ENCODE data around the gene RIPPLY3.
"Not testable (repeated sequence)": the region's sequence is repeated elsewhere in the genome, so short reads cannot be mapped to it uniquely, and the experiment has no call there.

RIPPLY3 gene

DNA sequence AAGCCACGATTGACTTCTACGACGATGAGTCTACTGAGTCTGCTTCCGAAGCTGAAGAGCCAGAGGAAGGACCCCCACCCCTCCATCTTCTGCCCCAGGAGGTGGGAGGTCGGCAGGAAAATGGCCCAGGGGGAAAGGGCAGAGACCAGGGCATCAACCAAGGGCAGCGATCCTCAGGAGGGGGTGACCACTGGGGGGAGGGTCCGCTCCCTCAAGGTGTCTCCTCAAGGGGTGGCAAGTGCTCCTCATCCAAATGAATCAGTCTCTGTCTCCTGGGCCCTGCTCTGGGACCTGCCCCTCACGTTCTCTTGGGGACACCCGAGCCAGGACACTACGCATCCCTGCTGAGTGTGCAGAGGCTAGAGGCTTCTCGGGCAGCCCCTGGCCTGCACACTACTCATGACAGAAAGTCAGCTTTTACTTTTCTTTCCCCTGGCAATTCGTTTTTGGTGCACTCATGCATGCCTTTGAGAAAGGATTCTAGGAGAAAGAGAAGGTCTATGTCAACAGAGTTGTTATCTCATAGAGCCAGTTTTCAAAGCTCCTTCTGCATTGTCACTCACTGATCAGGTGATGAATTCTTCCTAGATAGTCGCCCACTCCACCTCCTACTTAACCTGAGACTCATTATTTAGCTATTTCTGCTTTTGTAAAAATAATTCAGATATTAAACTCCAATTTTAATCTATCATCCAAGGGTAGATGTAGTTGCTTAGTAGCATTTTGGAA lies 11.6 kb downstream of the RIPPLY3 start:
- no peak for DNase-seq (ENCODE audit: low read depth)

DNA sequence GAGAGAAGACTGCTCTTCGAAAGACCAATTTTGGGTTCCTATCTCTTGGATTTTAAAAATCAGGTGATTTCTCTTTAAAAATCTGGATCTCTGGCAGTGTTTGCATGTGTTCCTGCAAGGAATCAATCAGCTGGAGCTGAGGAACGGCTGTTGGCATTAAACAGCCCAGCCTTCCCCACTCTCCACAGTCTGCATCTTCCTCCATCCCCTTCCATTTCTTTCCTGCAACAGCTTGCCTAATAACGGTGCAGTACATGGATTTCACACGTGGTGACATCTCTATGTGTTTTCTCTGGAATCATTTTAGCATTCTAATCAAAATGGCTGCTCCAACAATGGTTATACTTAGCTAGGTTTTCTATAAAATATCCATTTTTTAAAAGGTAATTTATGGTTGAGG lies 20.0 kb downstream of the RIPPLY3 start:
- no peak for DNase-seq (ENCODE audit: low read depth)

DNA sequence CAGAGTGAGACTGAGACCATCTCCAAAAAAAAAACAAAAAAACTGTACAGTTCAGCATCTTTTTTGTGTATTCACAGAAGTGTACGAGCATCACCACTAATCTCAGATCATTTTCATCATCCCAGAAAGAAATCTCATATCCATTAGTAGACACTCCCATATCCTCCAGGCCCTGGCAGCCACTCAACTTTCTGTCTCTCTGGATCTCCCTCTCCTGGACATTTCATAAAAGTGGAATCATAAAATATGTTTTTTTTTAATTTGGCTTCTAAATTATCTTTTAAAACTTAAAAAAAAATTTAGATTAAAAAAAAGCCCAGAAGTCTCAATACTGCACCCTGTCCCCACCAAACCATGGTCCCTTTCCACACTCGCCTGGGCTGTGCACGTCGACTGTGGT lies 22.1 kb downstream of the RIPPLY3 start:
- no peak for DNase-seq (ENCODE audit: low read depth)

DNA sequence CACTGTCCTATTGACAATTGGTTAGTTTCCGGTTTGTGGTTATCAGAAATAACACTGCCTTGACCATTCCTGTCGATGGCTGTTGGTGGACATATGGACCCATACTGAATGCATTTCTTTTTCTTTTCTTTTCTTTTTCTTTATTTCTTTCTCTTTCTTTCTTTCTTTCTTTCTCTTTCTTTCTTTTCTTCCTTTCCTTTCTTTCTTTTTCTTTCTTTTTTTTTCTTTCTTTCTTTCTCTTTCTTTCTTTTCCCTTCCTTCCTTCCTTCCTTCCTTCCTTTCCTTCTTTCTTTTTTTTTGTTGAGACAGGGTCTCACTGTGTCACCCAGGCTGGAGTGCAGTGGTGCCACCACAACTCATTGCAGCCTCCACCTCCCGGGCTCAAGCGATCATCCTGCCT lies 24.4 kb downstream of the RIPPLY3 start:
- DNase-seq (ENCODE audit: low read depth), result no peak

GRCh38 chr21:37032293-37032692 lies 25.8 kb downstream of the RIPPLY3 start:
- DNase-seq (ENCODE audit: low read depth), result no peak

- peak; percentile 30 for DNase-seq (ENCODE audit: low read depth)
Measured at GRCh38 chr21:37032877-37033471, 26.5 kb downstream of the RIPPLY3 start.

- DNase-seq (ENCODE audit: low read depth), result not testable (repeated sequence)
Measured at GRCh38 chr21:37034394-37034793, 27.9 kb downstream of the RIPPLY3 start.

DNA sequence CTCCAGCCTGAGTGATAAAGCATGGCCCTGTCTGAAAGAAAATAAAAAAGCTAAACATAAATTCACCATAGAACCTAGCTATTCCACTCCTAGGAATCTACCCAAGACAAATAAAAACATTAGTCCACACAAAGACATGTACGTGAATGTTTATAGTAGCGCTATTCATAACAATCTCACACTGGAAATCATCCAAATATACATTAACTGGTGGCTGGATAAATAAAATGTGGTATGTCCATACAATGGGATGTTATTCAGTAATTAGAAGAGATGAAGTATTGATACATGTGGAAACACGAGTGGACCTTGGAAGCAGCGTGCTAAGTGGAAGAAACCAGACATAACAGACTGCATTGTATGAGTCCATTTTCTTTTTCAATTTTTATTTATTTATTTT lies 29.7 kb downstream of the RIPPLY3 start:
- no peak for DNase-seq (ENCODE audit: low read depth)

DNA sequence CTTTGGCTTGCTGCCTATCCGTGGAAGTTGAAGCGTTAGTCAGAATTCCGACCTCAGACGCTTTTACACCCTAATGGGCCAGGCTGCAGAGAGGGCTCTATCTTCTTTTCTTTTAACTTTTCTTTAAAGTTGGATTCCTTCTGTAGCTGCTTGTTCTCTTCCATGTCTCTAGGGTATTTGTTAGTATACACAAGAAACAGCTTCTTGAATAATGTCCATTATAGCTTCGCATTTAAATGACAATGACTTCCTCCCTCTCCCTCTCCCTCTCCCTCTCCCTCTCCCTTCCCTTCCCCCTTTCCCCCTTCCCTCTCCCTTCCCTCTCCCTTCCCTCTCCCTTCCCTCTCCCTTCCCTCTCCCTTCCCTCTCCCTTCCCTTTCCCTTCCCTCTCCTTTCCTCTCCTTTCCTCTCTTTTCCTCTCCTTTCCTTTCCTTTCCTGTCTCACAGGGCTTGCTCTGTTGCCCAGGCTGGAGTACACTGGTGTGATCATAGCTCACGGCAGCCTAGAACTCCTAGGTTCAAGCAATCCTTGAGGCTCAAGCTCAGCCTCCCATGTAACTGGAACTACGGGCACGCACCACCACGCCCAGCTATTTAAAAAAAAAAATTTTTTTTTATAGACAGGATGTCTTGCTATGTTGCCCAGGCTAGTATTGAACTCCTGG lies 33.0 kb downstream of the RIPPLY3 start:
- DNase-seq (ENCODE audit: low read depth), result no peak

- DNase-seq (ENCODE audit: low read depth), result no peak
Measured at GRCh38 chr21:37040212-37040611, 33.7 kb downstream of the RIPPLY3 start.

GRCh38 chr21:37041706-37042271 lies 35.3 kb downstream of the RIPPLY3 start:
- DNase-seq (ENCODE audit: low read depth), result no peak

DNA sequence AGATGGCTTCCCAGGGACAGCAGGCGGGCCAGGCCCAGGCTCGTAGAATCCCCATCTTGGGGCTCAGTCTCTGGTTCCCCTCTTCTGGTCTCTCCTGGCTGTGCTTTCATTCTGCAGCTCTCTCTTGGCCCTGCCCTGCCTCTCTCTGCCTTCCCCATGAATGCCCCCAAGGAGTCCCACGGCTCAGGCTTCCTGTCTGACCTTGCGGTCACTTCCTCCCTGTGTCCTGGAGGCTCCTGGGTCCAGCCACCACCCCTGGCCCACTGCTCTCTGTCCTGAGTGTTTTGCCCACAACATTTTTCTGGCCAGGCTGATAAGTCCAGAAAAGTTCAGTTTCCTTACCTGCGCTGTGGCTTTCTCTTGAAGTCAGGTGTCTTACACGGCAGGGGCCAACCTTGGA lies 37.3 kb downstream of the RIPPLY3 start:
- no peak for DNase-seq (ENCODE audit: low read depth)

- no peak for DNase-seq (ENCODE audit: low read depth)
Measured at GRCh38 chr21:37044643-37045042, 38.1 kb downstream of the RIPPLY3 start.

DNA sequence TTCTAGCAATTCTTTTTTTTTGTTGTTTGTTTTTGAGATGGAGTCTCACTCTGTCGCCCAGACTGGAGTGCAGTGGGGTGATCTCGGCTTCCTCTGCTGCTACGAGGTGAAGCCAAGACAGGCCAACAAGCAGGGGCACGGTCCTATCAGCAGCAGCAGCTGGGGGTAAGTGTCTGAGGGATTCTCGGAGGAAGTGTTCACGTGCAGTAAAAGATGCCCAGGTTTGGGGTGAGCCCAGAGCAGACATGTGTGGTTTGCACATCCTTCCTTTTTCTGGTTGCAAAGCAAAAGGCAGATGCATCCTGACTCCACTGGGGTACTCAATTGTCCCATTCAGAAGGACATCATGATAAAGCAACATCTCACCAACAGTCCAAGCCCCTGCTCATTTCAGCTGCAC lies 38.6 kb downstream of the RIPPLY3 start:
- DNase-seq (ENCODE audit: low read depth), result no peak

GRCh38 chr21:37045556-37045955 lies 39.1 kb downstream of the RIPPLY3 start:
- DNase-seq (ENCODE audit: low read depth), result no peak

GRCh38 chr21:37047079-37047478 lies 40.6 kb downstream of the RIPPLY3 start:
- no peak for DNase-seq (ENCODE audit: low read depth)

DNA sequence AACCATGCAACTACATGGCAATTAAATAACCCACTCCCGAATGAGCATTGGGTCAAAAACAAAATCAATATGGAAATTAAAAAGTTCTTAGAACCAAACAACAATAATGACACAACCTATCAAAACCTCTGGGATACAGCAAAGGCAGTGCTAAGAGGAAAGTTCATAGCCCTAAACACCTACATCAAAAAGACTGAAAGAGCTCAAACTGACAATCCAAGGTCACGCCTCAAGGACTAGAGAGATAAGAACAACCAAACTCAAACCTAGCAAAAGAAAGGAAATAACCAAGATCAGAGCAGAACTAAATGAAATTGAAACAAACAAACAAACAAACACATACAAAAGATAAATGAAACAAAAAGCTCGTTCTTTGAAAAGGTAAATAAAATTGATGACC lies 43.2 kb downstream of the RIPPLY3 start:
- not testable (repeated sequence) for DNase-seq (ENCODE audit: low read depth)

DNA sequence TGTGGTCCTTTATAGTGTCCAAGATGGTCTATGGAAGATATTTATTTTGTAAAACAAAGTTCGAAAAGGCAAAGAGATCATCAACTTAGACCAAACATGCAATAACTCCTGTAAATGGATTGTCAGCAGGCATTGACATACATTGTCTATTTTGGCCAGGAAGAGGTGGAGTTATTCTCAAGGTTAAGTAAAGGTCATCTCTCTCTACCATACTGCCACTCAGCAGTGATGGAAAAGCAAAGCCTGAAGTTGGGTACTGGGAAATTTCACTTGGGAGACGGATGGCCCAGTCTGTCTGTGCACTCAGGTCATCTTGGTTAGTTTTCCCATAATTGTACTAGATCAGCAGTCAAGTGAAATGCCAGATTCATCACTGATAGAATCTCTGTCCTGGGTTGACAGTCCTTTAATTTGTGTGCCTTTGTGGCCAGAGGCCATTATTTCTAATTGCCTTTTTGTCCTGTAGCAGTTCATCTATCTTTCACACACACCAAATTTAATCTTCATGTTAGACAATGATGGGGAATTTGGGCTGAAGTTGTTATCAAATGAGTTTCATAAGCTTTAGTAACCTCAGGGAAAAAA lies 48.9 kb downstream of the RIPPLY3 start:
- DNase-seq (ENCODE audit: low read depth), result no peak

DNA sequence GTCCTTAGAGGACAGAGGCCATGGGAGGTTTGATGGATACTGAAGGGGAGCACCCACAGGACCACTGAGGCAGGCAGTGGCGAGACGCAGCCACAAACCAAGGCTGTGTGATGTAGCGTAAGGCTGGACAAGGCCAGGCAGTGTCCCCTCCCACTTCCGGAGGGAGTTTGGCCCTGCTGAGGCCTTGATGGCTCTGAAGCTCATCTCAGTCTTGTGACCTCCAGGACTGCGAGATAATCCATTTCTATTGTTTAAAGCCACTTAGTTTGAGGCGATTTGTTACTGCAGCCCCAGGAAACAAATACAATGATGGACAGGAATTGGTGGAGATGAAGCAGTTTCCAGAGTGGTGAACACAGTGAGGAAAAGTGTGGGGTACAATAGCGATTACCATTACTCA lies 51.1 kb downstream of the RIPPLY3 start:
- no peak for DNase-seq (ENCODE audit: low read depth)

- DNase-seq (ENCODE audit: low read depth), result no peak
Measured at GRCh38 chr21:37058261-37058660, 51.8 kb downstream of the RIPPLY3 start.

- no peak for DNase-seq (ENCODE audit: low read depth)
Measured at GRCh38 chr21:37059181-37059580, 52.7 kb downstream of the RIPPLY3 start.

DNA sequence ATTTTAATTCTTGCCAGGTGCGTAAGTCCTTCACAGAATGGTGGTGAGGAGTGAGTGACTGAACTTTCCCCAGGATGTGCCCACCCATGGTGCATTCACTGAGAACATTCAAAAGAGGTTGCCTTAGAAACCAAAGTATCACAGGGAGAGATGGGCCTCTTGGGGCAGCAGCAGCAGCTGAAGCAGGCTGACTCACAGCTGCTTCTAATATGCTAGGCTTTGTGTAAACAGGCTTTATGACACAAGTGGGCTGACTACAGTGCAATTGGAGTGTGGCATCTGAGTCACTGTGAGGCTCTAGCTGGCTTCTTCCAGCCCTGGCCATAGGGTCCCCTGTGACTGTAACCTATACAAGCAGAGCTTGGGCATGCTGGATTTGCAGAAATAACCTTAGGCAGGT lies 53.8 kb downstream of the RIPPLY3 start:
- peak; percentile 88 for DNase-seq (ENCODE audit: low read depth)
